Endodermal cell (in vitro differentiated cells): ENCODE data around the gene WDR75. TPM values are rescaled to one million over a fixed set of nuclear protein-coding genes. Genes with fewer than 3 reads are reported as not detected.

ENCODE experiments used
- DNase-seq: peaks from one replicate; pipeline ENCODE4 v3.0.0-alpha.2; 2017
- H3K27ac ChIP-seq: 2 replicates; pipeline ENCODE4 v1.5.1; 2013; ENCODE audit warnings: mild to moderate bottlenecking, low read depth, low read length, moderate library complexity
- H3K27me3 ChIP-seq: 2 replicates; pipeline ENCODE4 v1.6.1; 2013; ENCODE audit warnings: mild to moderate bottlenecking, low read length, moderate library complexity; ENCODE audit not compliant: insufficient read depth, control insufficient read depth, poor library complexity, severe bottlenecking
- H3K36me3 ChIP-seq: 2 replicates; pipeline ENCODE4 v1.7.0; 2013; ENCODE audit warnings: mild to moderate bottlenecking, low read length, moderate library complexity; ENCODE audit not compliant: control insufficient read depth, insufficient read depth
- H3K4me1 ChIP-seq: one replicate; pipeline ENCODE4 v1.7.0; 2013; ENCODE audit warnings: low read length; ENCODE audit not compliant: control insufficient read depth, insufficient read depth
- H3K4me3 ChIP-seq: 2 replicates; pipeline ENCODE4 v1.5.1; 2013; ENCODE audit warnings: mild to moderate bottlenecking, low read length, moderate library complexity
- H3K9ac ChIP-seq: 2 replicates; pipeline ENCODE4 v1.6.1; 2013; ENCODE audit warnings: mild to moderate bottlenecking, low read length, moderate library complexity; ENCODE audit not compliant: poor library complexity, severe bottlenecking; ENCODE audit errors: extremely low read depth
- H3K9me3 ChIP-seq: 2 replicates; pipeline ENCODE4 v1.6.1; 2013; ENCODE audit warnings: mild to moderate bottlenecking, low read length, moderate library complexity; ENCODE audit not compliant: control insufficient read depth
- H3K27ac Mint-ChIP-seq: 2 replicates; pipeline ENCODE4 v1.8.0; 2020; ENCODE audit warnings: mixed read lengths
- H3K27me3 Mint-ChIP-seq: 2 replicates; pipeline ENCODE4 v1.8.0; 2021; ENCODE audit warnings: mild to moderate bottlenecking, mixed read lengths; ENCODE audit not compliant: insufficient read depth
- H3K36me3 Mint-ChIP-seq: 2 replicates; pipeline ENCODE4 v1.8.0; 2020; ENCODE audit warnings: low read depth, mixed read lengths
- H3K4me1 Mint-ChIP-seq: 2 replicates; pipeline ENCODE4 v1.8.0; 2020; ENCODE audit warnings: mixed read lengths
- H3K4me3 Mint-ChIP-seq: 2 replicates; pipeline ENCODE4 v1.8.0; 2020; ENCODE audit warnings: mild to moderate bottlenecking, moderate library complexity, mixed read lengths
- H3K9me3 Mint-ChIP-seq: 2 replicates; pipeline ENCODE4 v1.8.0; 2020; ENCODE audit warnings: mild to moderate bottlenecking, mixed read lengths
- CTCF ChIP-seq: fragments of 200-600 bp; sonication (generic); conservative IDR thresholded peaks from 2 replicates; pipeline ENCODE4 v1.5.0; 2021; ENCODE audit warnings: antibody characterized with exemption, mild to moderate bottlenecking
- WGBS, 2 experiments: methylation state at CpG; one replicate each; pipeline versions ENCODE4 v1.1.5 to v1.1.7; 2013; ENCODE audit warnings: missing lambda C conversion rate in 2 of 2, mixed read lengths in 1 of 2; ENCODE audit not compliant: insufficient coverage in 1 of 2, insufficient read length in 1 of 2; 5-methylcytosine and 5-hydroxymethylcytosine counted together
- total RNA-seq, 2 donors: library from RNA; stranded (reverse); fragmentation: NEBNext Ultra II Directional in 1 of 2; extraction: Animal tissue kit (Norgen Biotek cat#: 25700) in 1 of 2; gene quantifications; 2 replicates in 1 of 2; 3 replicates in 1 of 2; pipeline ENCODE4 v1.2.1, GENCODE V29; 2021

The WDR75 gene
- total RNA-seq, 2 donors from 2014 or later: 65.8 to 76.2 TPM

GRCh38 chr2:189465478-189465877 is 24.2 kb downstream of the WDR75 start:
- Histone ChIP-seq H3K4me1 (peaks cover 9% of the 10 kb centered on the region), H3K36me3 (peaks cover 92% of the 10 kb centered on the region), H3K27ac (no peak overlapping the region), H3K9me3 (no peaks in the 10 kb centered on the region), H3K9ac (no peak overlapping the region), H3K4me3 (no peak overlapping the region), H3K27me3 (no peaks in the 10 kb centered on the region)
- Mint-ChIP-seq H3K9me3 (no peaks in the 10 kb centered on the region), H3K4me3 (no peak overlapping the region), H3K4me1 (peaks cover 24% of the 10 kb centered on the region), H3K36me3 (peaks cover 67% of the 10 kb centered on the region), H3K27me3 (no peaks in the 10 kb centered on the region), H3K27ac (peak overlapping the region; percentile 52)
- WGBS, 2 experiments: 88% methylated on average over 2 of the region's 3 CpGs; no CpG with 5 or more reads in 1 of the 2 experiments
- no peak for DNase-seq
- TF ChIP-seq CTCF: no peak

GRCh38 chr2:189466046-189466445 is 24.8 kb downstream of the WDR75 start:
- H3K27ac ChIP-seq: no peak overlapping the region
- 94 to 97% methylated on average over 3 to 4 of the region's 4 CpGs for WGBS, 2 experiments
- peaks cover 9% of the 10 kb centered on the region for H3K4me1 ChIP-seq
- no peaks in the 10 kb centered on the region for H3K27me3 ChIP-seq
- H3K4me3 ChIP-seq: no peak overlapping the region
- Mint-ChIP-seq H3K4me1 (peaks cover 24% of the 10 kb centered on the region), H3K4me3 (no peak overlapping the region), H3K36me3 (peaks cover 70% of the 10 kb centered on the region), H3K27me3 (no peaks in the 10 kb centered on the region), H3K27ac (peak overlapping the region; percentile 52), H3K9me3 (no peaks in the 10 kb centered on the region)
- no peak for TF ChIP-seq CTCF
- peaks cover 92% of the 10 kb centered on the region for H3K36me3 ChIP-seq
- H3K9me3 ChIP-seq: no peaks in the 10 kb centered on the region
- H3K9ac ChIP-seq: no peak overlapping the region
- no peak for DNase-seq

- H3K36me3 Mint-ChIP-seq: peaks cover 73% of the 10 kb centered on the region
- Histone ChIP-seq H3K4me3 (no peak overlapping the region), H3K4me1 (peaks cover 9% of the 10 kb centered on the region), H3K27me3 (no peaks in the 10 kb centered on the region), H3K9ac (no peak overlapping the region), H3K36me3 (peaks cover 94% of the 10 kb centered on the region), H3K9me3 (no peaks in the 10 kb centered on the region), H3K27ac (no peak overlapping the region)
- peak; percentile 91 for TF ChIP-seq CTCF
- peak overlapping the region; percentile 58 for H3K27ac Mint-ChIP-seq
- no peak overlapping the region for H3K4me3 Mint-ChIP-seq
- no peak for DNase-seq
- H3K4me1 Mint-ChIP-seq: peaks cover 24% of the 10 kb centered on the region
- no peaks in the 10 kb centered on the region for H3K9me3 Mint-ChIP-seq
- no peaks in the 10 kb centered on the region for H3K27me3 Mint-ChIP-seq
Observed at GRCh38 chr2:189466656-189467055, 25.4 kb downstream of the WDR75 start.
